ENCODE results near the gene RGL1.

- TF ChIP-seq POLR2A (IDR thresholded peaks at IDR 0.05) (no peak), CTCF (IDR thresholded peaks at IDR 0.05) (no peak)
These were observed 160.8 kb downstream of the RGL1 start for GRCh38 chr1:183965726-183966125.

Measured in tibial nerve (tissue), 3 donors.